ENCODE measurements around the gene DLGAP1.

- TF ChIP-seq, protein P1, sequence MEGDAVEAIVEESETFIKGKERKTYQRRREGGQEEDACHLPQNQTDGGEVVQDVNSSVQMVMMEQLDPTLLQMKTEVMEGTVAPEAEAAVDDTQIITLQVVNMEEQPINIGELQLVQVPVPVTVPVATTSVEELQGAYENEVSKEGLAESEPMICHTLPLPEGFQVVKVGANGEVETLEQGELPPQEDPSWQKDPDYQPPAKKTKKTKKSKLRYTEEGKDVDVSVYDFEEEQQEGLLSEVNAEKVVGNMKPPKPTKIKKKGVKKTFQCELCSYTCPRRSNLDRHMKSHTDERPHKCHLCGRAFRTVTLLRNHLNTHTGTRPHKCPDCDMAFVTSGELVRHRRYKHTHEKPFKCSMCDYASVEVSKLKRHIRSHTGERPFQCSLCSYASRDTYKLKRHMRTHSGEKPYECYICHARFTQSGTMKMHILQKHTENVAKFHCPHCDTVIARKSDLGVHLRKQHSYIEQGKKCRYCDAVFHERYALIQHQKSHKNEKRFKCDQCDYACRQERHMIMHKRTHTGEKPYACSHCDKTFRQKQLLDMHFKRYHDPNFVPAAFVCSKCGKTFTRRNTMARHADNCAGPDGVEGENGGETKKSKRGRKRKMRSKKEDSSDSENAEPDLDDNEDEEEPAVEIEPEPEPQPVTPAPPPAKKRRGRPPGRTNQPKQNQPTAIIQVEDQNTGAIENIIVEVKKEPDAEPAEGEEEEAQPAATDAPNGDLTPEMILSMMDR (IDR thresholded peaks at IDR 0.05 in 8 of 11, conservative IDR thresholded peaks at IDR 0.05 in 3 of 11), result no peak
- no peak for TF ChIP-seq POLR2A (IDR thresholded peaks at IDR 0.05)
Measured at GRCh38 chr18:3513481-3513880, 941.6 kb downstream of the DLGAP1 start.

All from spleen (tissue), 7 donors.